ENCODE data around the gene ELAC1. TPM values are rescaled to one million over a fixed set of nuclear protein-coding genes. Genes with fewer than 3 reads are reported as not detected.

The ELAC1 gene
- polyA plus RNA-seq, 1 donor (not counting 4 experiments of a cell fraction or from before 2014, with no cell fraction given), result 8.3 TPM

DNA sequence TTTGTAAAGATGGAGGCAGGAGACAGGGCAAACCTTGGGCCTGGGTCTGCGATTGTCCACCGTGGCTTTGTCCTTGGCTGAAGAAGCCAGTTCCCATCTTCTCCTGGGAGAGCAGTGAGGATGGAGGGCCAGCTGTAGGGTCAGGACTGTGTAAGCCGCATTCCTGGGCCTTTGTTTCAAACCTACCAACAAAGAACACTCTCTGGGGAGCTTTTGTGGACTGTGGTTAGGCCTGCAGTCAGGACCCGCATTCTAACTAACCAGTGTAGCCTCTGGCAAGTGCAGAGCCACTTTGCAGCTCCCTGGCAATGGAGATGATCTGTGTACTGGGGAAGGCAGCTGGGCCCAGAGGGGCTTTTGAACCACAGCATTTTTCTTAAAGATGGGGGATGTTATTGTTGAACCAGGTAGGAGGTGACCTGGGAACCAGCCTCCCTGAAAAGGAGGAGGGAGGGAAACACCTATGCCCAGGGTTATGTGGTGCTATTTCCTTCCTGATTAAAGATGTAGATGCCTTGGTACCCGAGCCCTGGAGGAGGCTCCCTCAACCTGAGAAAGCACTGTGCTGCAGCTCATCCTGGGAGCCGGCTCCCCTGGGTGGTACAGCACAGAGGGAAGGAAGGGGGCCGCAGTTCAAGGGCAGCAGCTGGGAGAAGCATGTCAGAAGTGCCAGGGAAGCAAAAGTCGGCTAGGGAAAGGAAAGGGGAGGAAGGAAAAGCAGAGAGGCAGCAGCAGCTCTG lies 49.5 kb downstream of the ELAC1 start:
- H3K36me3 ChIP-seq (ENCODE audit: control insufficient read depth in 2 of 2, extremely low read depth in 1 of 2, insufficient read depth in 2 of 2, low read length in 2 of 2), result no peaks in the 10 kb centered on the region
- DNase-seq (ENCODE audit: low read depth, low spot score), result no peak
- no peak for FAIRE-seq
- no peak overlapping the region for H3K4me3 ChIP-seq (ENCODE audit: control insufficient read depth in 2 of 3, extremely low read depth in 1 of 3, insufficient read depth in 2 of 3, low read depth in 1 of 3, low read length in 3 of 3)
- no peaks in the 10 kb centered on the region for H3K27me3 ChIP-seq (ENCODE audit: control insufficient read depth, extremely low read depth, insufficient read depth, low read length)
- no peak overlapping the region for H2AFZ ChIP-seq (ENCODE audit: control insufficient read depth, low read length)
- no peak overlapping the region for H3K9ac ChIP-seq (ENCODE audit: control insufficient read depth, extremely low read depth, insufficient read depth, low read length)
- dilution Hi-C loops (cut with MboI; ENCODE audit: extremely low pct_ligation_motif_present, low sequenced_read_pairs), result no loop called here
- no peaks in the 10 kb centered on the region for H3K4me1 ChIP-seq (ENCODE audit: control insufficient read depth, extremely low read depth, insufficient read depth, low read length)
- no peak for TF ChIP-seq EZH2 (IDR thresholded peaks at IDR 0.05; ENCODE audit: low read length)
- TF ChIP-seq, protein P1, sequence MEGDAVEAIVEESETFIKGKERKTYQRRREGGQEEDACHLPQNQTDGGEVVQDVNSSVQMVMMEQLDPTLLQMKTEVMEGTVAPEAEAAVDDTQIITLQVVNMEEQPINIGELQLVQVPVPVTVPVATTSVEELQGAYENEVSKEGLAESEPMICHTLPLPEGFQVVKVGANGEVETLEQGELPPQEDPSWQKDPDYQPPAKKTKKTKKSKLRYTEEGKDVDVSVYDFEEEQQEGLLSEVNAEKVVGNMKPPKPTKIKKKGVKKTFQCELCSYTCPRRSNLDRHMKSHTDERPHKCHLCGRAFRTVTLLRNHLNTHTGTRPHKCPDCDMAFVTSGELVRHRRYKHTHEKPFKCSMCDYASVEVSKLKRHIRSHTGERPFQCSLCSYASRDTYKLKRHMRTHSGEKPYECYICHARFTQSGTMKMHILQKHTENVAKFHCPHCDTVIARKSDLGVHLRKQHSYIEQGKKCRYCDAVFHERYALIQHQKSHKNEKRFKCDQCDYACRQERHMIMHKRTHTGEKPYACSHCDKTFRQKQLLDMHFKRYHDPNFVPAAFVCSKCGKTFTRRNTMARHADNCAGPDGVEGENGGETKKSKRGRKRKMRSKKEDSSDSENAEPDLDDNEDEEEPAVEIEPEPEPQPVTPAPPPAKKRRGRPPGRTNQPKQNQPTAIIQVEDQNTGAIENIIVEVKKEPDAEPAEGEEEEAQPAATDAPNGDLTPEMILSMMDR (optimal IDR thresholded peaks at IDR 0.05 in 1 of 3, IDR thresholded peaks at IDR 0.05 in 1 of 3, conservative IDR thresholded peaks at IDR 0.05 in 1 of 3; ENCODE audit: extremely low read depth in 1 of 3, insufficient read depth in 2 of 3, low read length in 3 of 3), result no peak
- H4K20me1 ChIP-seq (ENCODE audit: control insufficient read depth, extremely low read depth, insufficient read depth, low read length), result no peaks in the 10 kb centered on the region
- H3K9me1 ChIP-seq (ENCODE audit: control insufficient read depth, extremely low read depth, insufficient read depth, low read length), result no peaks in the 10 kb centered on the region
- H3K9me3 ChIP-seq (ENCODE audit: control insufficient read depth, low read depth, low read length), result no peaks in the 10 kb centered on the region
- no peaks in the 10 kb centered on the region for H3K79me2 ChIP-seq (ENCODE audit: control insufficient read depth, insufficient read depth, low read length)
- no peak overlapping the region for H3K27ac ChIP-seq (ENCODE audit: control insufficient read depth, insufficient read depth, low read length)
- H3K4me2 ChIP-seq (ENCODE audit: control insufficient read depth, extremely low read depth, insufficient read depth, low read depth, low read length), result no peak overlapping the region

DNA sequence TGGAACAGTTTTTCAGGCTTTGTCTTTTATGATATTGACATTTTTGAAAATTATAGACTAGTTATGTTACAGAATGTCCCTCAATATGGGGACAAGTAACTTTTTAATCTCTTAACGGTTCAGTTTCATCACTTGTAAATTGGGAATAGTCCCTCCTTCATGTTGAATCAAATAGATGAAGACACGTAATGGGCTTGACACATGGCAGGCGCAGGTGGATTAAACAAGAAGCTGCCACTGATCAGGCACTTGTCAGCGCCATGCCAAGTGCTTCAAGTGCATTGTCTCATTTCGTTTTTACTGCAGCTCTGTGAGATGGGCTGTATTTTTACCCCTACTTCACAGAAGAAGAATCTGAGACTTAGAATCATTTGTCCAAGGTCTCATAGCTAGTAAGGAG lies 52.7 kb downstream of the ELAC1 start:
- Histone ChIP-seq H3K4me1 (ENCODE audit: control insufficient read depth, extremely low read depth, insufficient read depth, low read length) (no peaks in the 10 kb centered on the region), H4K20me1 (ENCODE audit: control insufficient read depth, extremely low read depth, insufficient read depth, low read length) (no peaks in the 10 kb centered on the region), H3K79me2 (ENCODE audit: control insufficient read depth, insufficient read depth, low read length) (no peaks in the 10 kb centered on the region), H3K36me3 (ENCODE audit: control insufficient read depth in 2 of 2, extremely low read depth in 1 of 2, insufficient read depth in 2 of 2, low read length in 2 of 2) (no peaks in the 10 kb centered on the region), H3K9ac (ENCODE audit: control insufficient read depth, extremely low read depth, insufficient read depth, low read length) (no peak overlapping the region), H3K27ac (ENCODE audit: control insufficient read depth, insufficient read depth, low read length) (no peak overlapping the region), H3K9me1 (ENCODE audit: control insufficient read depth, extremely low read depth, insufficient read depth, low read length) (no peaks in the 10 kb centered on the region), H3K9me3 (ENCODE audit: control insufficient read depth, low read depth, low read length) (no peaks in the 10 kb centered on the region), H3K27me3 (ENCODE audit: control insufficient read depth, extremely low read depth, insufficient read depth, low read length) (no peaks in the 10 kb centered on the region), H3K4me3 (ENCODE audit: control insufficient read depth in 2 of 3, extremely low read depth in 1 of 3, insufficient read depth in 2 of 3, low read depth in 1 of 3, low read length in 3 of 3) (no peak overlapping the region), H2AFZ (ENCODE audit: control insufficient read depth, low read length) (no peak overlapping the region), H3K4me2 (ENCODE audit: control insufficient read depth, extremely low read depth, insufficient read depth, low read depth, low read length) (no peak overlapping the region)
- dilution Hi-C loops (cut with MboI; ENCODE audit: extremely low pct_ligation_motif_present, low sequenced_read_pairs), result no loop called here
- FAIRE-seq (no peak), DNase-seq (ENCODE audit: low read depth, low spot score) (no peak)
- TF ChIP-seq, protein P1 (optimal IDR thresholded peaks at IDR 0.05 in 1 of 3, IDR thresholded peaks at IDR 0.05 in 1 of 3, conservative IDR thresholded peaks at IDR 0.05 in 1 of 3; ENCODE audit: extremely low read depth in 1 of 3, insufficient read depth in 2 of 3, low read length in 3 of 3), result no peak
- TF ChIP-seq EZH2 (IDR thresholded peaks at IDR 0.05; ENCODE audit: low read length), result no peak
